PC-3 (cell line): ENCODE results near the gene PI4K2A.

ENCODE experiments used
- EZH2 ChIP-seq: fragments of 300-600 bp; sonication (generic); IDR thresholded peaks from one replicate; pipeline ENCODE4 v1.6.1; 2017; ENCODE audit warnings: antibody characterized with exemption, mild to moderate bottlenecking, low read length; ENCODE audit not compliant: unreplicated experiment
- EZH2phosphoT487 ChIP-seq: fragments of 300-600 bp; sonication (generic); IDR thresholded peaks from 2 replicates; pipeline ENCODE4 v1.6.1; 2018; ENCODE audit warnings: mild to moderate bottlenecking, antibody characterized with exemption, low read length, borderline replicate concordance
- TF ChIP-seq, protein P1 (sequence below): fragments of 300-600 bp; sonication (generic); conservative IDR thresholded peaks from 2 replicates; pipeline ENCODE4 v1.5.1; 2017; ENCODE audit warnings: antibody characterized with exemption, low read depth, mild to moderate bottlenecking, low read length

- TF ChIP-seq, protein P1, sequence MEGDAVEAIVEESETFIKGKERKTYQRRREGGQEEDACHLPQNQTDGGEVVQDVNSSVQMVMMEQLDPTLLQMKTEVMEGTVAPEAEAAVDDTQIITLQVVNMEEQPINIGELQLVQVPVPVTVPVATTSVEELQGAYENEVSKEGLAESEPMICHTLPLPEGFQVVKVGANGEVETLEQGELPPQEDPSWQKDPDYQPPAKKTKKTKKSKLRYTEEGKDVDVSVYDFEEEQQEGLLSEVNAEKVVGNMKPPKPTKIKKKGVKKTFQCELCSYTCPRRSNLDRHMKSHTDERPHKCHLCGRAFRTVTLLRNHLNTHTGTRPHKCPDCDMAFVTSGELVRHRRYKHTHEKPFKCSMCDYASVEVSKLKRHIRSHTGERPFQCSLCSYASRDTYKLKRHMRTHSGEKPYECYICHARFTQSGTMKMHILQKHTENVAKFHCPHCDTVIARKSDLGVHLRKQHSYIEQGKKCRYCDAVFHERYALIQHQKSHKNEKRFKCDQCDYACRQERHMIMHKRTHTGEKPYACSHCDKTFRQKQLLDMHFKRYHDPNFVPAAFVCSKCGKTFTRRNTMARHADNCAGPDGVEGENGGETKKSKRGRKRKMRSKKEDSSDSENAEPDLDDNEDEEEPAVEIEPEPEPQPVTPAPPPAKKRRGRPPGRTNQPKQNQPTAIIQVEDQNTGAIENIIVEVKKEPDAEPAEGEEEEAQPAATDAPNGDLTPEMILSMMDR: no peak
- no peak for TF ChIP-seq EZH2
- no peak for TF ChIP-seq EZH2phosphoT487
Measured at GRCh38 chr10:97590748-97591495, 49.5 kb upstream of the PI4K2A start.
